ENCODE data around the gene SASH3.

SASH3 gene

DNA sequence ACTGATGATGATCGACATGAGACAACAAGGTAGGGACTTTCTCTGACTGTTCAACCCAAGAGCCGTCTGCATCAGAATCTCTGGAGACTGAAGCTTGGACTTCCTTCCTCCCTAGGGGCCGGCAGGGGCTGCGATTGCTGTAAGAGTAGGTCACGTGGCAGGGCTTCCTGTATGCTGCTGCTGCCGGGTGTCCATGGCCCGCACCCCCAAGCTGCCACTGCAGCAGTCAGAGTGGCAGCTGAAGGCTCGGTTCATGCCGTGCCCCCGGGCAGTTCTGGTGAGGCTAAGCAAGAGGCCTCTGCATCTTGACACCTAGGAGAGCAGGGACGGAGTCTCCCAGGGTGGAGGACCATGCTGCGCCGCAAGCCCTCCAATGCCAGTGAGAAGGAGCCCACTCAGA, at the start of gene SASH3:
SASH3 (plus strand) TSS at position 203 of the 400 bp plus-strand sequence; CDS start at position 352, 149 bp downstream.
- POLR2A ChIA-PET: no interaction called here
- CTCF ChIA-PET: no interaction called here
- no peak for DNase-seq (ENCODE audit: extremely low spot score)
- TF ChIP-seq PKNOX1 (IDR thresholded peaks at IDR 0.05) (no peak), FOXK2 (IDR thresholded peaks at IDR 0.05) (no peak), L3MBTL2 (conservative IDR thresholded peaks at IDR 0.05) (no peak), HDGF (IDR thresholded peaks at IDR 0.05; ENCODE audit: borderline replicate concordance) (no peak), FOXA1 (IDR thresholded peaks at IDR 0.05) (no peak), CTBP1 (IDR thresholded peaks at IDR 0.05; ENCODE audit: borderline replicate concordance) (no peak), NFRKB (IDR thresholded peaks at IDR 0.05) (no peak), SUZ12 (IDR thresholded peaks at IDR 0.05) (no peak), FOXM1 (IDR thresholded peaks at IDR 0.05; ENCODE audit: borderline replicate concordance) (no peak), TARDBP (IDR thresholded peaks at IDR 0.05) (no peak), BHLHE40 (IDR thresholded peaks at IDR 0.05; ENCODE audit: borderline replicate concordance) (no peak), ZNF384 (IDR thresholded peaks at IDR 0.05) (no peak), ARNT (IDR thresholded peaks at IDR 0.05) (no peak), LEF1 (IDR thresholded peaks at IDR 0.05; ENCODE audit: borderline replicate concordance) (no peak), ELF4 (IDR thresholded peaks at IDR 0.05) (no peak), SP1 (IDR thresholded peaks at IDR 0.05) (no peak)

DNA sequence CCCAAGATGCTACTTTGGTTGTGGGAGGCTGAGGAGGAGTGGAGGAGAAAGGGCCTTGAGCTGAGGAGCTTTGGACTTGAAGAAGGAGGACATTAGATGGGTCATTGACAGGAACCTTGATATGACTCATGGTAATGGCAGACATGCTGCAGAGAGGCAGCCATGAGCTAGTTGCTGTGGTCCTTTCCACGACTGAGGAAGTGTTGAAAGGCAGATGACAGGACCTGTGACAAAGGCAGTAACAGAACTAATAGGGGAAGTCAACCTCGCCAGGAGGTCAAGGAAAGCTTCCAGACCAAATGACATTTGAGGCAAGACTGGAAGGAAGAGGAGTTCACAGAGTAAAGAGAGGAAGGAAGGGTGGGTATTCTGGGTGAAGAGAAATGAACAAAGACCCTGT, 48.5 kb upstream of the SASH3 start:
- CTCF ChIA-PET: interaction anchor here (1.2 kb wide), 1 partner anchor 130 kb away, joined by 3 read pairs; no protein-coding TSS in a partner anchor
- TF ChIP-seq HDGF (IDR thresholded peaks at IDR 0.05; ENCODE audit: borderline replicate concordance) (no peak), BHLHE40 (IDR thresholded peaks at IDR 0.05; ENCODE audit: borderline replicate concordance) (no peak), FOXM1 (IDR thresholded peaks at IDR 0.05; ENCODE audit: borderline replicate concordance) (no peak), L3MBTL2 (conservative IDR thresholded peaks at IDR 0.05) (no peak), SP1 (IDR thresholded peaks at IDR 0.05) (no peak), TARDBP (IDR thresholded peaks at IDR 0.05) (no peak), PKNOX1 (IDR thresholded peaks at IDR 0.05) (no peak), NFRKB (IDR thresholded peaks at IDR 0.05) (no peak), ARNT (IDR thresholded peaks at IDR 0.05) (no peak), FOXK2 (IDR thresholded peaks at IDR 0.05) (no peak), ELF4 (IDR thresholded peaks at IDR 0.05) (no peak), ZNF384 (IDR thresholded peaks at IDR 0.05) (no peak), LEF1 (IDR thresholded peaks at IDR 0.05; ENCODE audit: borderline replicate concordance) (no peak), CTBP1 (IDR thresholded peaks at IDR 0.05; ENCODE audit: borderline replicate concordance) (no peak), SUZ12 (IDR thresholded peaks at IDR 0.05) (no peak), FOXA1 (IDR thresholded peaks at IDR 0.05) (no peak)
- DNase-seq (ENCODE audit: extremely low spot score): no peak
- POLR2A ChIA-PET: no interaction called here

DNA sequence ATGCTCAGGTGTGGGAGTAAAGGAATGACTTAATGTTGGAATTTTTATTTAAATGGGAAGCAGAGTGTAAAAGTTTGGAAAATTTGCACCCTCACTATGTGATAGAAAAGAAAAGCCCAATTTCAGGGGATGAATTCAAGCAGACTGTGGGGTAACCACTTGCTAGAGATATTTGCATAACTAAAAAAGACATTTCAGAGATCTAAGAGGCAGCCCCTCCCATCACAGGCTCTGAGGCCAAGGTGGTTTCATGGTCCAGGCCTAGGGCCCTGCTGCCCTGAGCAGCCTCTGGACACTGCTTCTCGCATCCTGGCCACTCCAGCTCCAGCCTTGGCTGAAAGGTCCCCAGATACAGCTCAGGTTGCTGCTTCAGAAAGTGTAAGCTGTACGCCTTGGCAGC, 46.9 kb upstream of the SASH3 start:
- TF ChIP-seq ARNT (IDR thresholded peaks at IDR 0.05) (no peak), HDGF (IDR thresholded peaks at IDR 0.05; ENCODE audit: borderline replicate concordance) (no peak), LEF1 (IDR thresholded peaks at IDR 0.05; ENCODE audit: borderline replicate concordance) (no peak), BHLHE40 (IDR thresholded peaks at IDR 0.05; ENCODE audit: borderline replicate concordance) (no peak), NFRKB (IDR thresholded peaks at IDR 0.05) (no peak), SP1 (IDR thresholded peaks at IDR 0.05) (no peak), CTBP1 (IDR thresholded peaks at IDR 0.05; ENCODE audit: borderline replicate concordance) (no peak), TARDBP (IDR thresholded peaks at IDR 0.05) (no peak), PKNOX1 (IDR thresholded peaks at IDR 0.05) (no peak), L3MBTL2 (conservative IDR thresholded peaks at IDR 0.05) (no peak), FOXA1 (IDR thresholded peaks at IDR 0.05) (no peak), FOXK2 (IDR thresholded peaks at IDR 0.05) (no peak), ELF4 (IDR thresholded peaks at IDR 0.05) (no peak), ZNF384 (IDR thresholded peaks at IDR 0.05) (no peak), FOXM1 (IDR thresholded peaks at IDR 0.05; ENCODE audit: borderline replicate concordance) (no peak), SUZ12 (IDR thresholded peaks at IDR 0.05) (no peak)
- no peak for DNase-seq (ENCODE audit: extremely low spot score)
- POLR2A ChIA-PET: no interaction called here
- CTCF ChIA-PET: no interaction called here

DNA sequence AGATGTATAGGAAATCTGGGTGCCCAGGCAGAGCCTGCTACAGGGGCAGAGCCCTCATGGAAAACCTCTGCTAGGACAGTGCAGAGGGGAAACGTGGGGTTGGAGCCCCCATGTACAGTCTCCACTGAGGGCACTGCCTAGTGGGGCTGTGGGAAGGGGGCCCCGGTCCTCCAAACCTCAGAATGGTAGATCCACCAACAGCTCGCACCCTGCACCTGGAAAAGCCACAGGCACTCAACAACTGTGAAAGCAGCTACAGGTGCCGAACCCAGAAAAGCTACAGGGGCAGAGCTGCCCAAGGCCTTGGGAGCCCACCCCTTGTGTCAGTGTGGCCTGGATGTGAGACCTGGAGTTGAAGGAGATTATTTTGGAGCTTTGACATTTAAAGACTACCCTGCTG, 46.4 kb upstream of the SASH3 start:
- CTCF ChIA-PET: no interaction called here
- TF ChIP-seq ARNT (IDR thresholded peaks at IDR 0.05): no peak
- no peak for TF ChIP-seq FOXK2 (IDR thresholded peaks at IDR 0.05)
- TF ChIP-seq PKNOX1 (IDR thresholded peaks at IDR 0.05): no peak
- no peak for DNase-seq (ENCODE audit: extremely low spot score)
- POLR2A ChIA-PET: no interaction called here

GRCh38 chrX:129736491-129736890, 43.3 kb upstream of the SASH3 start:
- no peak for DNase-seq (ENCODE audit: extremely low spot score)
- ChIA-PET CTCF (no interaction called here), POLR2A (no interaction called here)
- TF ChIP-seq L3MBTL2 (conservative IDR thresholded peaks at IDR 0.05): no peak
- no peak for TF ChIP-seq FOXA1 (IDR thresholded peaks at IDR 0.05)
- TF ChIP-seq TARDBP (IDR thresholded peaks at IDR 0.05): no peak
- no peak for TF ChIP-seq ZNF384 (IDR thresholded peaks at IDR 0.05)
- TF ChIP-seq HDGF (IDR thresholded peaks at IDR 0.05; ENCODE audit: borderline replicate concordance): no peak
- TF ChIP-seq FOXK2 (IDR thresholded peaks at IDR 0.05): no peak
- TF ChIP-seq CTBP1 (IDR thresholded peaks at IDR 0.05; ENCODE audit: borderline replicate concordance): no peak
- TF ChIP-seq NFRKB (IDR thresholded peaks at IDR 0.05): no peak

- ChIA-PET CTCF (interaction anchor here (2.2 kb wide), 1 partner anchor 12 kb away, joined by 11 read pairs; no protein-coding TSS in a partner anchor), POLR2A (no interaction called here)
- no peak for TF ChIP-seq ARNT (IDR thresholded peaks at IDR 0.05)
- TF ChIP-seq FOXM1 (IDR thresholded peaks at IDR 0.05; ENCODE audit: borderline replicate concordance): no peak
- no peak for TF ChIP-seq SUZ12 (IDR thresholded peaks at IDR 0.05)
- TF ChIP-seq FOXA1 (IDR thresholded peaks at IDR 0.05): no peak
- TF ChIP-seq HDGF (IDR thresholded peaks at IDR 0.05; ENCODE audit: borderline replicate concordance): no peak
- no peak for TF ChIP-seq L3MBTL2 (conservative IDR thresholded peaks at IDR 0.05)
- TF ChIP-seq CTBP1 (IDR thresholded peaks at IDR 0.05; ENCODE audit: borderline replicate concordance): no peak
- TF ChIP-seq NFRKB (IDR thresholded peaks at IDR 0.05): no peak
- no peak for TF ChIP-seq PKNOX1 (IDR thresholded peaks at IDR 0.05)
- TF ChIP-seq SP1 (IDR thresholded peaks at IDR 0.05): no peak
- no peak for TF ChIP-seq ZNF384 (IDR thresholded peaks at IDR 0.05)
- no peak for TF ChIP-seq FOXK2 (IDR thresholded peaks at IDR 0.05)
- no peak for TF ChIP-seq LEF1 (IDR thresholded peaks at IDR 0.05; ENCODE audit: borderline replicate concordance)
- no peak for TF ChIP-seq ELF4 (IDR thresholded peaks at IDR 0.05)
- no peak for TF ChIP-seq TARDBP (IDR thresholded peaks at IDR 0.05)
- no peak for DNase-seq (ENCODE audit: extremely low spot score)
Measured at GRCh38 chrX:129737916-129738315, 41.8 kb upstream of the SASH3 start.
